AG09309 (cell line): ENCODE data around the gene DYNC1H1.

Experiments
- DNase-seq: peaks from one replicate; pipeline ENCODE4 v3.0.0-alpha.2; 2010; ENCODE audit warnings: low read depth
- H3K4me3 ChIP-seq: 2 replicates; pipeline ENCODE4 v1.5.1; 2011; ENCODE audit warnings: mild to moderate bottlenecking, low read depth, low read length, moderate library complexity; ENCODE audit not compliant: control insufficient read depth
- CTCF ChIP-seq: IDR thresholded peaks from 2 replicates; pipeline ENCODE4 v1.5.1; 2011; ENCODE audit warnings: mild to moderate bottlenecking, low read depth, low read length, inconsistent platforms; ENCODE audit not compliant: insufficient read depth, control insufficient read depth; ENCODE audit errors: missing control alignments

Gene DYNC1H1

GRCh38 chr14:101958418-101959180 lies 5.8 kb upstream of the DYNC1H1 start:
- no peak overlapping the region for H3K4me3 ChIP-seq
- DNase-seq: no peak
- no peak for TF ChIP-seq CTCF

DNA sequence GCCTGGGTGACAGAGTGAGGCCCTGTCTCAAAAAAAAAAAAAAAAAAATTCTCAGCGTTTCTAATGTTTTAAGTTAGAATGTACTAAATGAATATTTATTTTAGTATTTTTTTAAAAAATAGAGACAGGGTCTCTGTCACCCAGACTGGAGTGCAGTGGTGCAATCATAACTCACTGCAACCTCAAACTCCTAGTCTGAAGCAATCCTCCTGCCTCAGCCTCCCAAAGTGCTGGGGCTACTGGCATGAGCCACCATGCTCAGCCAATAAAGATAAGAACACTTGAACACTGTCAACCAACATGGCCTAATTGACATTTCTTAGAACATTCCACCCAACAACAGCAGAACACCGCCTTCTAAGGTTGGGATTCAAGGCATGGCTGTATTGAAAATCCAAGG lies 5.1 kb upstream of the DYNC1H1 start:
- no peak for TF ChIP-seq CTCF
- no peak overlapping the region for H3K4me3 ChIP-seq
- no peak for DNase-seq

DNA sequence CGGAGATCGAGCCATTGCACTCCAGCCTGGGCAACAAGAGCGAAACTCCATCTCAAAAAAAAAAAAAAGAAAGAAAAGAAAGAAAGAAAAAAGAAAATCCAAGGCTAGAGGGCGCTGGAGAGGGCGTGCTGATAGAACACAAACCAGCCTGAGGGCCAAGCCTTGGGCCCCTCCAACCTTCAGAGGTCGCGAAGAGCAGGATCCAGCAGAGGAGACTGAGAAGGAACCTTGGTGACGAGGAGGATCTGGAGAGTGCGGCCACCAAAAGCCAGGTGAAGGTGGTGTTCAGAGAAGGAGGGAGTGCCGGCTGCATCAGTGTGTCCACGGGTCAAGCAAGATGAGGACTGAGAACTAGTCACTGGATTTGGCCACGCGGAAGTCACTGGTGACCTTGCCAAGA lies 4.1 kb upstream of the DYNC1H1 start:
- DNase-seq: no peak

GRCh38 chr14:101961011-101961721 lies 3.2 kb upstream of the DYNC1H1 start:
- no peak overlapping the region for H3K4me3 ChIP-seq
- TF ChIP-seq CTCF: peak; percentile 99
- no peak for DNase-seq

More for the DNA sequence above, 4.1 kb upstream of the DYNC1H1 start:
- no peak overlapping the region for H3K4me3 ChIP-seq
- peak; percentile 60 for TF ChIP-seq CTCF

DNA sequence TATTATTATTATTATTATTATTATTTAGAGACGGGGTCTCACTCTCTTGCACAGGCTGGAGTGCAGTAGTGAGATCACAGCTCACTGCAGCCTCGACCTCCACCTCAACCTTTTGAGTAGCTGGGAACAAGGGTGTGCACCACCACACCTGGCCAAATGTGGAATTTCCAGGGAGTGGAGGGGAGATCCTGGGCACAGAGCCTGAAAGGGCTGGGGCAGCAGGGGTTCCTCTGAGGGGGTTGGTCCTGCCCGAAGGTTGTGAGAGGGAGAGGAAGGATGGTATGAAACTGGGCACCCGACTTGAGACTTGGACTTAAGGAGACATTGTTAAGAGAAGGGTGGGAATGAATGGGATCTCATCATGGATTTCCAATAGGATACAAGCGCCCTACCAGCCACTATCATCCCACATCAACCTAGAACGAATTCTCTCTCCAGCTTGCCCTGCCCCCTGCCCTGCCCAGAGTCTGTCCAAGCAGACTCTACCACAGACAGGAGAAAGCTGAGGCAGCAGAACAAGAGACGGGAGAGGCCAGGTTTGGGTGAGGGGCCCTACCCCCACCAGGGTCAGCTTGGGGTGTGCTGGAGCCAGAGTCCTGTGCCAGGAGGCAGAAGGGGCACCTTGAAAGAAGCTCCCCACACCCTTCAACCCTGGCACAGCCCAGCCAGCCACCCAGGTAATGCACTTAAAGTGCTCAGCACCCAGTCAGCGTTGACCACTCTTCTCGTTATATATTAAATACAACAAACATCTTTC lies 2.4 kb upstream of the DYNC1H1 start:
- H3K4me3 ChIP-seq: no peak overlapping the region
- no peak for TF ChIP-seq CTCF
- no peak for DNase-seq

DNA sequence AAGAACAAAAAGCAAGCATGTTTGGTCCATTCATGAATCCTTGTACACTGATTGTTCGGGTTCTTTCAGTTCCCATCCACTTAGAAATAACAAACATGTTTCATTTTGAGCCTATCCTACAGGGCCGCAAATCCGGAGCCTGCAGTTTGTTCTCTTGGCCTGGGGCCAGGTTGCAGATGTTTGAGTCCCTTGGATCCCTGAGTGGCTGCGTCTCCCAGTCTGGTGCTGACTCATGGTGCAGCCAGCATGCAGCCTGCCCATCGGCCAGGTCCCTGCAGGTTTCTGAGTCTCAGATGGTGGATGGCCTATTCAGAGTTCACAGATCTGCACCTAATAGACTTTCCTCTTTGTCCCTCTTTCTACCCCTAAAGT lies 1.9 kb upstream of the DYNC1H1 start:
- TF ChIP-seq CTCF: no peak
- H3K4me3 ChIP-seq: no peak overlapping the region
- DNase-seq: peak; percentile 41
